HEK293 (cell line): ENCODE measurements around the gene NLGN4X.

Experiments
- CTCF ChIA-PET: fragments of 350-600 bp; formaldehyde crosslinking; extraction: SDS; loops from one replicate; lab custom pipeline; 2021; ENCODE audit warnings: antibody characterized with exemption; lab: Yijun Ruan, JAX
- POLR2A ChIA-PET: fragments of 300-600 bp; formaldehyde crosslinking; extraction: SDS; loops from one replicate; lab custom pipeline; 2020; ENCODE audit warnings: antibody characterized with exemption, inconsistent platforms; lab: Yijun Ruan, JAX
- H3K27ac ChIP-seq: fragments of 200-500 bp; sonication (Bioruptor generic); 2 replicates; pipeline ENCODE4 v1.5.1; 2014; ENCODE audit warnings: low read depth, low read length, control low read depth, inconsistent platforms; ENCODE audit errors: extremely low read depth
- H3K36me3 ChIP-seq, 2 experiments: fragments of 200-500 bp in 1 of 2; sonication (Bioruptor generic) in 1 of 2; 1 replicate in 1 of 2; 2 replicates in 1 of 2; pipeline ENCODE4 v1.5.1; 2014 to 2017; ENCODE audit warnings: inconsistent platforms in 2 of 2, low read length in 2 of 2; ENCODE audit not compliant: control insufficient read depth in 2 of 2, insufficient read depth in 1 of 2
- H3K4me1 ChIP-seq: fragments of 200-500 bp; sonication (Bioruptor generic); 2 replicates; pipeline ENCODE4 v1.5.1; 2014; ENCODE audit warnings: mild to moderate bottlenecking, low read length, inconsistent platforms; ENCODE audit not compliant: control insufficient read depth, insufficient read depth
- H3K4me3 ChIP-seq: 2 replicates; pipeline ENCODE4 v1.5.1; 2011; ENCODE audit warnings: low read depth, mild to moderate bottlenecking, control low read depth, low read length, moderate library complexity
- H3K9me3 ChIP-seq: fragments of 200-500 bp; sonication (Bioruptor generic); 2 replicates; pipeline ENCODE4 v1.5.1; 2014; ENCODE audit warnings: low read depth, low read length, inconsistent platforms; ENCODE audit not compliant: control insufficient read depth, insufficient read depth
- BCL11A ChIP-seq: fragments of 450-650 bp; formaldehyde crosslinking; IDR thresholded peaks from 2 replicates; pipeline ENCODE4 v1.5.1; 2016; ENCODE audit warnings: low read depth, missing biosample characterization, missing genetic modification characterization
- GFI1B ChIP-seq: fragments of 450-650 bp; formaldehyde crosslinking; IDR thresholded peaks from 2 replicates; pipeline ENCODE4 v1.5.1; 2016; ENCODE audit warnings: missing biosample characterization, missing genetic modification characterization
- GLI2 ChIP-seq: fragments of 450-650 bp; formaldehyde crosslinking; IDR thresholded peaks from 2 replicates; pipeline ENCODE4; 2017; ENCODE audit warnings: missing biosample characterization, missing genetic modification characterization, low read depth, borderline replicate concordance
- MYNN ChIP-seq: fragments of 450-650 bp; formaldehyde crosslinking; IDR thresholded peaks from 2 replicates; pipeline ENCODE4 v1.5.1; 2016; ENCODE audit warnings: missing biosample characterization, missing genetic modification characterization, borderline replicate concordance
- MZF1 ChIP-seq: fragments of 450-650 bp; formaldehyde crosslinking; IDR thresholded peaks from 2 replicates; pipeline ENCODE4 v1.5.1; 2017; ENCODE audit warnings: missing biosample characterization, missing genetic modification characterization, borderline replicate concordance
- PRDM6 ChIP-seq: fragments of 450-650 bp; formaldehyde crosslinking; IDR thresholded peaks from 2 replicates; pipeline ENCODE4 v1.5.1; 2017; ENCODE audit warnings: missing biosample characterization, missing genetic modification characterization
- SCRT1 ChIP-seq: fragments of 450-650 bp; formaldehyde crosslinking; IDR thresholded peaks from 2 replicates; pipeline ENCODE4 v1.5.1; 2016; ENCODE audit warnings: missing biosample characterization, missing genetic modification characterization, borderline replicate concordance
- ZBTB7A ChIP-seq: fragments of 450-650 bp; formaldehyde crosslinking; IDR thresholded peaks from 2 replicates; pipeline ENCODE4 v1.5.1; 2016; ENCODE audit warnings: low read depth, missing biosample characterization, missing genetic modification characterization
- ZEB2 ChIP-seq: fragments of 450-650 bp; formaldehyde crosslinking; IDR thresholded peaks from 2 replicates; pipeline ENCODE4 v1.5.1; 2016; ENCODE audit warnings: missing biosample characterization, missing genetic modification characterization
- ZNF140 ChIP-seq: fragments of 450-650 bp; formaldehyde crosslinking; IDR thresholded peaks from 2 replicates; pipeline ENCODE4 v1.5.1; 2016; ENCODE audit warnings: missing biosample characterization, missing genetic modification characterization
- ZNF155 ChIP-seq: fragments of 450-650 bp; formaldehyde crosslinking; IDR thresholded peaks from 2 replicates; pipeline ENCODE4 v1.5.1; 2016; ENCODE audit warnings: missing biosample characterization, missing genetic modification characterization
- ZNF24 ChIP-seq: fragments of 450-650 bp; formaldehyde crosslinking; IDR thresholded peaks from 2 replicates; pipeline ENCODE4 v1.5.1; 2016; ENCODE audit warnings: missing biosample characterization, missing genetic modification characterization
- ZNF558 ChIP-seq: fragments of 450-650 bp; formaldehyde crosslinking; IDR thresholded peaks from 2 replicates; pipeline ENCODE4 v1.5.1; 2016; ENCODE audit warnings: missing biosample characterization, missing genetic modification characterization
- ZNF561 ChIP-seq: fragments of 450-650 bp; IDR thresholded peaks from 2 replicates; pipeline ENCODE4 v1.5.1; 2018; ENCODE audit warnings: missing biosample characterization, missing genetic modification characterization, borderline replicate concordance
- ZNF585B ChIP-seq: fragments of 450-650 bp; formaldehyde crosslinking; IDR thresholded peaks from 2 replicates; pipeline ENCODE4 v1.5.1; 2016; ENCODE audit warnings: missing biosample characterization, missing genetic modification characterization
- ZNF600 ChIP-seq: fragments of 450-650 bp; formaldehyde crosslinking; IDR thresholded peaks from 2 replicates; pipeline ENCODE4 v1.5.1; 2016; ENCODE audit warnings: missing biosample characterization, missing genetic modification characterization
- ZNF704 ChIP-seq: fragments of 450-650 bp; formaldehyde crosslinking; IDR thresholded peaks from 2 replicates; pipeline ENCODE4 v1.5.1; 2016; ENCODE audit warnings: missing biosample characterization, missing genetic modification characterization
- ZNF837 ChIP-seq: fragments of 450-650 bp; formaldehyde crosslinking; IDR thresholded peaks from 2 replicates; pipeline ENCODE4 v1.5.1; 2016; ENCODE audit warnings: missing biosample characterization, missing genetic modification characterization
- ZSCAN16 ChIP-seq: fragments of 450-650 bp; formaldehyde crosslinking; IDR thresholded peaks from 2 replicates; pipeline ENCODE4 v1.5.1; 2016; ENCODE audit warnings: missing biosample characterization, missing genetic modification characterization
- ZSCAN30 ChIP-seq: fragments of 450-650 bp; IDR thresholded peaks from 2 replicates; pipeline ENCODE4 v1.5.1; 2018; ENCODE audit warnings: missing biosample characterization, mild to moderate bottlenecking, missing genetic modification characterization, moderate library complexity
- ZSCAN5A ChIP-seq: fragments of 450-650 bp; formaldehyde crosslinking; IDR thresholded peaks from 2 replicates; pipeline ENCODE4 v1.5.1; 2016; ENCODE audit warnings: missing biosample characterization, missing genetic modification characterization
- TF ChIP-seq, protein P1 (sequence below): fragments of 450-650 bp; formaldehyde crosslinking; IDR thresholded peaks from 2 replicates; pipeline ENCODE4 v1.5.1; 2016; ENCODE audit warnings: missing biosample characterization, missing genetic modification characterization

The NLGN4X gene

GRCh38 chrX:5870238-5870637 is 358.4 kb downstream of the NLGN4X start:
- POLR2A ChIA-PET, result no interaction called here
- CTCF ChIA-PET, result no interaction called here
- Histone ChIP-seq H3K36me3 (no peaks in the 10 kb centered on the region), H3K4me1 (no peaks in the 10 kb centered on the region), H3K27ac (no peak overlapping the region), H3K4me3 (no peak overlapping the region), H3K9me3 (no peaks in the 10 kb centered on the region)
- TF ChIP-seq ZBTB7A (tag by site-specific recombination) (no peak), ZEB2 (tag by site-specific recombination) (no peak), MYNN (no peak), MZF1 (tag by site-specific recombination) (no peak), ZNF837 (tag by site-specific recombination) (no peak), ZNF704 (no peak), ZNF140 (tag by site-specific recombination) (no peak)
- TF ChIP-seq, all 188 proteins: peak for 0

DNA sequence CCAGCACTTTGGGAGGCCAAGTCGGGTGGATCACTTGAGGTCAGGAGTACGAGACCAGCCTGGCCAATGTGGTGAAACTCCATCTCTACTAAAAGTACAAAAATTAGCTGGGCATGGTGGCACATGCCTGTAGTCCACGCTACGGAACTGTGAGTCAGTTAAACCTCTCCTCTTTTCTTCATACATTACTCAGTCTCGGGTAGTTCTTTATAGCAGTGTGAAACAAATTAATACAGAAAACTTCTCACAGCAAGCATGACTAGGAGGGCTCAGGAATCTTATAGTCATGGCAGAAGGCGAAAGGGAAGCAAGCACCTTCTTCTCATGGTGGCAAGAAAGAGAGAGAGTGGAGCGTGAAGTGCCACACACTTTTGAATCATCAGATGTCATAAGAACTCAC is 358.9 kb downstream of the NLGN4X start:
- Histone ChIP-seq H3K36me3 (no peaks in the 10 kb centered on the region), H3K4me1 (no peaks in the 10 kb centered on the region), H3K9me3 (no peaks in the 10 kb centered on the region), H3K4me3 (no peak overlapping the region), H3K27ac (no peak overlapping the region)
- ChIA-PET POLR2A (no interaction called here), CTCF (no interaction called here)
- TF ChIP-seq GLI2 (tag by site-specific recombination), result no peak
- TF ChIP-seq BCL11A (tag by site-specific recombination), result no peak
- TF ChIP-seq GFI1B (tag by site-specific recombination), result no peak
- TF ChIP-seq PRDM6, result no peak
- no peak for TF ChIP-seq ZNF585B
- TF ChIP-seq ZNF561 (tag by site-specific recombination), result no peak
- no peak for TF ChIP-seq ZNF600 (tag by site-specific recombination)
- TF ChIP-seq ZSCAN5A (tag by site-specific recombination), result no peak
- TF ChIP-seq ZSCAN16, result no peak
- no peak for TF ChIP-seq MYNN
- no peak for TF ChIP-seq ZNF24 (tag by site-specific recombination)
- no peak for TF ChIP-seq ZSCAN30 (tag by site-specific recombination)
- no peak for TF ChIP-seq ZNF558 (tag by site-specific recombination)
- no peak for TF ChIP-seq SCRT1
- TF ChIP-seq, protein P1, sequence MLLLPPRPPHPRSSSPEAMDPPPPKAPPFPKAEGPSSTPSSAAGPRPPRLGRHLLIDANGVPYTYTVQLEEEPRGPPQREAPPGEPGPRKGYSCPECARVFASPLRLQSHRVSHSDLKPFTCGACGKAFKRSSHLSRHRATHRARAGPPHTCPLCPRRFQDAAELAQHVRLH (tag by site-specific recombination), result no peak
- no peak for TF ChIP-seq ZNF155
